IPS DF 19.7 (cell line): ENCODE results near the gene LBP.
"Not testable (repeated sequence)": the region's sequence is repeated elsewhere in the genome, so short reads cannot be mapped to it uniquely, and the experiment has no call there.

Source experiments
- DNase-seq: peaks from one replicate; pipeline ENCODE4 v3.0.0-alpha.2; 2013; ENCODE audit warnings: low read depth, low spot score

The LBP gene

DNA sequence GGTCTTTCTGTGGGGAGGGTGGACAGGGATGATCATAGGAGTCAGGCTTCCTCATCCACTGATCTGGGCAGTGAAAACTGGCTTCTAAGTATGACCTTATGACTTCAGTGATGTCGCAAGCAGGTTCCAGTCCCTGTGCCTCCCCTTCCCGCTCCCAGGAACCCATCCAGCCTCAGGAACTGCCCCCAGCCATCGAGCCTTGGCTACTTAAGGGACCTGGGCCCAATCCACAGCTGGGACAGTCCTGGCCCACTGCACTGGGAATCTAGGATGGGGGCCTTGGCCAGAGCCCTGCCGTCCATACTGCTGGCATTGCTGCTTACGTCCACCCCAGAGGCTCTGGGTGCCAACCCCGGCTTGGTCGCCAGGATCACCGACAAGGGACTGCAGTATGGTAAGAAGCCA lies at the start of gene LBP:
Gene LBP, plus strand, starts transcription at position 236 of the 405 bp plus-strand sequence. Its CDS starts 35 bp downstream, at position 271.
- DNase-seq, result no peak

GRCh38 chr20:38297916-38298674 lies 48.2 kb upstream of the LBP start:
- no peak for DNase-seq

DNA sequence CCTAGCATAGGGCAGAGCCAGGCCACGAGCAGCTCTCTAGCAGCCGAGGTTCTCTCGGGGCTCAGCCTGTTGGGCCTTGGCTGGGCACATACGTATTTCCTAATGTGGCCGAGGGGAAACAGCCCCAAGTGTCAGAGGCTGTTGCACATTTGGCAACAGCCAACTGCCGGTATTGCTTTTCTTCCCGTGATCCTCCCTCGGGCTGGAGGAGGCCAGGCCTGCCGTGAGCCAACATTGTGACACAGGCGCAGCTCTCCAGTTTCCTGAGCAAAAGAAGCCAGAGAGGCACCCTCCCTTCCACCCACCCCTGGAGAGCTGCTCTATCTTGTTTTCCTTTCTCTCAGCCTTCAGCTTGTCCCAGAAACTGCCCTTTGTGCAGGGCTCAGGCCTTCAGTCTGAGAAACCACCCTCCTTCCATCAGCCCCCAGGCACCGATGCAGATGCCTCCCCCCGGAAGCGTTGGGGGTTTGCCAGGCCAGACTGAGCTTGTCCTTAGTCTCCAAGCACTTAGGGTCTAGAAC lies 47.5 kb upstream of the LBP start:
- DNase-seq, result no peak

- no peak for DNase-seq
These were observed 46.3 kb upstream of the LBP start for GRCh38 chr20:38299963-38300362.

DNA sequence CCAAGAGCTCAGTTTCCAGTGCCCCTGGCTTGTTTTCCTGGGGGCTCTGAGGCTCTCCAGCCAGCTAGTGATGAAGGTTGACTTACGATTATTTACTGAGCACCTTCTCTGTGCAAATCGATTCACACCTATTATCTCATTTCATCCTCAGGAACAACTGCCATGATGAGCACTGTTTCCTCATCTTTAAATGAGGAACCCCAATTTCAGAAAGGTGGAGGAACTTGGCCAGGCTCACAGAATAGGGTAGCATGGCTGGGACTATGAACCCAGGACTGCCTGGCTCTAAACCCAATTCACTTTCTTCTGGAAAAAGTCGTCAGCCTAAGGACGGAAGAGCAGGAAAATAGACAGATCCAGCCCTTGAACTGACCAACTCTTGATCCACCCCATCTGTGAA lies 45.8 kb upstream of the LBP start:
- DNase-seq, result no peak

DNA sequence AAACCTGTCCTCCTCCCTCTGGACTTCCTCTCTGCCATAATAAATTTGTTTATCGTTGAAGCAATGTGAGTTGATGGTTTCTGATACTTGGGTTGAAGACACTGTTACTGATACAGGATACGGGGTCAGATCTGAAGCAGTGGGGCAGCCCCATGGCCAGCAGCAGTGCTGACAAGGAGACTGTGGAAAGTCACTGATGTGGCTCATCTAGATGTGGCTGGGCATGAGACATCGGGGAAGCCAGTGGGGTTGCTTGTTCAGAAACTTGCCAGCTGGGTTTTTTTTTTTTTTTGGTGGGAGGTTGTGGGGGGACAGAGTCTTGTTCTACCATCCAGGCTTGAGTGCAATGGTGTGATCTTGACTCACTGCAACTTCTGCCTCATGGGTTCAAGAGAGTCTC lies 45.0 kb upstream of the LBP start:
- DNase-seq, result no peak

GRCh38 chr20:38302786-38303185 lies 43.5 kb upstream of the LBP start:
- DNase-seq, result no peak

GRCh38 chr20:38303908-38304379 lies 42.3 kb upstream of the LBP start, which contains the start of gene BPI:
TSS of gene BPI (plus strand) at chr20:38304156. CDS start at chr20:38304224, 68 bp downstream.
- DNase-seq, result no peak

GRCh38 chr20:38304845-38305447 lies 41.3 kb upstream of the LBP start:
- DNase-seq, result no peak

- DNase-seq, result no peak
These were observed 40.7 kb upstream of the LBP start for GRCh38 chr20:38305541-38305940.

GRCh38 chr20:38306379-38306778 lies 39.9 kb upstream of the LBP start:
- no peak for DNase-seq

GRCh38 chr20:38307371-38308046 lies 38.8 kb upstream of the LBP start:
- no peak for DNase-seq

DNA sequence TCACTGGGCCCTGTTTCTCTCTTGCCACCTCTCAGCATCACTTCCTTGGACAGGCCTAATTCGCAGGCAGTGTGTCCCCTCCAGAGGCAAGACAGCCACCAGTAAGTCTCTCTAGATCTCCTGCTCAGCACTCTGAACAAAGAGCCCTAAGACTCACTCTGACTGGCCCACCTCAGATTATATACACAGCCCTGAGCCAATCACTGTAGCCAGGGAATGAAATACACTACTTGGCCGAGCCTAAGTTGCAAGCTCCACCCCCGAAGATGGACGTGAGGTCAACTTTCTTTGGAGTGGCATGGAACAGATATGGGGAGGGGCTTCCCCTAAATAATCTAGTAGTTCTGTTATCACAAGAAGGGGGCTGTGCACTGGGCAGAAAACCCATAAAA lies 38.2 kb upstream of the LBP start:
- DNase-seq, result no peak

- DNase-seq, result no peak
These were observed 37.8 kb upstream of the LBP start for GRCh38 chr20:38308447-38308846.

DNA sequence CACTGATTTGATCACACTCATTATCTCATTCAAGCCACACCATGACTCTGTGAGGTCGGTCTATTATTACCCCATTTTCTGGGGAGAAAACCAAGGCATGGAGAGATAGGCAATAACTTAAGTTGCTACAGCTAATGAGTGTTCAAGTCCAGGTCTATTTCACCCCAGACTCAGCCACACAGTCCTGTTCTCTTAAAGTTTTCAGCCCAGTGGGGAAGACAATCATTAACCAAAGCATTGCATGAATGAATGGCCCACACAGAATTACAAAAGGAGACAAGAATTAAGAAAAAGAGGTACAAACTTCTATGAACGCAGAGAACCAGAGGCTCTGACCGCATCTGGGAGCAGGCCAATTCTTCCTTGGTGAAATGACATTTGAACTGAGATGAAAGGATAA lies 35.2 kb upstream of the LBP start:
- no peak for DNase-seq

- no peak for DNase-seq
These were observed 34.8 kb upstream of the LBP start for GRCh38 chr20:38311491-38311890.

- no peak for DNase-seq
These were observed 32.6 kb upstream of the LBP start for GRCh38 chr20:38313676-38314075.

DNA sequence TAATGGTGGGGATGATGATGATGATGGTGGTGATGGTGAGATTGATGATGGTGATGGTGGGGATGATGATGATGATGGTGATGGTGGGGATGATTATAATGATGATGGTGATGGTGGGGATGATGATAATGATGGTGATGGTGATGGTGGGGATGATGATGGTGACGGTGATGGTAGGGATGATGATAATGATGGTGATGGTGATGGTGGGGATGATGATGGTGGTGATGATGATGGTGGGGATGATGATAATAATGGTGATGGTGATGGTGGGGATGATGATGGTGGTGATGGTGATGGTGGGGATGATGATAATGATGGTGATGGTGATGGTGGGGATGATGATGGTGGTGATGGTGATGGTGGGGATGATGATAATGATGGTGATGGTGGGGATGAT lies 31.9 kb upstream of the LBP start:
- DNase-seq, result not testable (repeated sequence)

DNA sequence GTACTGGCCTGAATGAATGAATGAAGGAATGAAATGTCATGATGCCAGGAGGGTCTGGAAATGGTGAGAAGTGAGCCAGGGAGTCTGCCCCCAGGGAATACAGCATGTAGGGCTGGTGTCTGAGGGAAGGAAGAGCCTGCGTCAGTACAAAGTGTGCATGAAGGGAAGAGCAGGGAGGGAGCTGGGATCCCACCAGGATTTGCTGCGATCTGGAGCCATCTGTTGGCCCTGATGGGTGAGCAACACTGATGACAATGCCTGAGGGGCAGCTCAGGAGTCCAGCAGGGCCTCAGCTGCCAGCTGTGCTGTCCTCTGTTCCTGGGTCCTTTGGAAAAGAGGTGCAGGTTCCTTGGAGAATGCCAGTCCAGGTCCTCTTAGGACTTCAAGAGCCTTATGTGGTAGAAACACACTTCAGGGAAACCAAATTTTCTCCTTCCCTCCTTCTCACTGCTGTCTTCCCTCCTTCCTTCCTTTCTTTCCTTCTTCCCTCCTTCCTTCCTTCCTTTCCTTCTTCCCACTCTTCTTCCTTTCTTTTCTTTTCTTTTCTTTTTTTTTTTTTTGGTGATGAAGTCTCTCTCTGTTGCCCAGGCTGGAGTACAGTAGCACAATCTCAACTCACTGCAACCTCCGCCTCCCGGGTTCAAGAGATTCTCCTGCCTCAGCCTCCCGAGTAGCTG lies 30.9 kb upstream of the LBP start:
- no peak for DNase-seq

GRCh38 chr20:38316341-38316740 lies 29.9 kb upstream of the LBP start:
- no peak for DNase-seq

DNA sequence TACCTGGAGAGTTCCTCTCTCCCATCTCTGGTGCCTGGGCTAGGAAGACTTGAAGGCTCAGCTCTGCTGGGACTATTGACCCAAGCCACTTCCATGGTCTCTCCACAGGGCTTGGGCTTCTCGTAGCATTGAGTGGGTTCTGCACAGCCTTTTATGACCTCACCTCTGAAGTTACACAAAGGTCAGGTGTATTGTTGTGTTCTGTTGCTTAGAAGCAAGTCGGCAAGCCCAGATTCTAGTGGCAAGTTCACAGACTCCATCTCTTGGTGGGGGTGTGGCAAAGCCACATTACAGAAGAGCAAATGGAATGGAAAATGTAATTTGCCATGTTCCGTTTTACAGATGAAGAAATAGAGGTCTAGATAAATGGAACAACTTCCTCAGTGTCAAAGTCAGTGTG lies 28.9 kb upstream of the LBP start:
- no peak for DNase-seq

DNA sequence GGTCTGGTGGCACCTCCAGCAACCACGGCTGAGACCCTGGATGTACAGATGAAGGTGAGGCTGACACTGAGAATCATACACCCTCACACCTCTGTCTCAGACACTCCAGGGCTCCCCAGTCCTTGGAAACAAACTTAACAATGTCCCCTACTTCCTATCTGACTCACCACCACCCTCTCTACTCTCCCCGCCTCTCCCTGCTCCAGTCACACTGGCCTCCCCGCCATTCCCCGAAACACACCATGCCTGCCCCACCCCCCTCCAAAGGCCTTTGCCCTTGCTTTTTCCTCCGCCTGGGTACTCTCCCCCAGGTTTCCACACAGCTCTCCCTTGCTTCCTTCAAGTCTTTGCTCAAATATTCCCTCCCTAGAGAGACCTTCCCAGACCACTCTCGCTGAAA lies 26.1 kb upstream of the LBP start:
- no peak for DNase-seq
